ENCODE data around the gene KXD1. TPM values are rescaled to one million over a fixed set of nuclear protein-coding genes. Genes with fewer than 3 reads are reported as not detected.

KXD1 gene
- total and polyA plus RNA-seq, 10 of the 15 experiments (the other 5 are each of a cell fraction or from before 2014, with no cell fraction given): 27.5 to 209 (median 129) TPM

DNA sequence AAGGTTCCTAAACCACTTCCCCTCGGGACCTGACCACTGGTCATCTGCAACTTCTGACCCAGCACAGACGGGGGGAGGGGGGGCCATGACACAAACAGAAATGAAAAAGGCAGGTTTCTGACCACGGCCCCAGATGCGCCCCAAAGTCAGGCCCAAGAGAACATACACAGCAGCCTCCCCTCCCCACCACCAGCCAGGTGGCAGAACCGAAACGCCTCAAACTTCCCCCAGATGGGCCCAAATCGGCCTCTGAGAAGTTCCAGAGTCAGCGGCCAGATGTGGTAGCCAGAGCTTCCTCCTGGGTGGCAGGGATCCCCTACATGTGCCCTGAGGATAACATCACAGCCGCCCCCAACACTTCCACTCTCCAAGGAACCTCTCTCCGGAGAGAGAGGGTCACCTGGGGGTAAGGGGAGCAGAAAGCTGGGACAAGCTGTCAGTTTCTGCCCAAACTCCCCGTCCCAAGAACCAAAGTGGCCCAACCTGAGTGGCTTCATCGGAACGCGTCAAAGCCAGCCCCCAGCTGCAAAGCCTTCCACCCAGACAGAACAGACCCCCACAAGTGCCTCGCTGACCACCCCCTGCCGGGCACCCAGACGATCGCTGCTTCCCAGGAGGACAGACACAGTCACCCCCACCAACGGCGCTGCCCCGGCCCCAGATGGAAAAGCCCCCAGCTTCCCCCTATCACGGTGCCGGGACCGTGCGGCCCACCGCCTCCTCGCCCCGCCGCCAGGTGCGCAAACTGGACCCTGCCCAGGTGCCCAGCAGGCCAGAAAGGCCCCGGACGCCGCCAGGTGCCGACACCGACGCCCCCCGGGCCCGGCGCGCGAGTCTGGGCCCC is 36.6 kb upstream of the KXD1 start (continued):
- TF ChIP-seq, protein P1, sequence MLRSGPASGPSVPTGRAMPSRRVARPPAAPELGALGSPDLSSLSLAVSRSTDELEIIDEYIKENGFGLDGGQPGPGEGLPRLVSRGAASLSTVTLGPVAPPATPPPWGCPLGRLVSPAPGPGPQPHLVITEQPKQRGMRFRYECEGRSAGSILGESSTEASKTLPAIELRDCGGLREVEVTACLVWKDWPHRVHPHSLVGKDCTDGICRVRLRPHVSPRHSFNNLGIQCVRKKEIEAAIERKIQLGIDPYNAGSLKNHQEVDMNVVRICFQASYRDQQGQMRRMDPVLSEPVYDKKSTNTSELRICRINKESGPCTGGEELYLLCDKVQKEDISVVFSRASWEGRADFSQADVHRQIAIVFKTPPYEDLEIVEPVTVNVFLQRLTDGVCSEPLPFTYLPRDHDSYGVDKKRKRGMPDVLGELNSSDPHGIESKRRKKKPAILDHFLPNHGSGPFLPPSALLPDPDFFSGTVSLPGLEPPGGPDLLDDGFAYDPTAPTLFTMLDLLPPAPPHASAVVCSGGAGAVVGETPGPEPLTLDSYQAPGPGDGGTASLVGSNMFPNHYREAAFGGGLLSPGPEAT (IDR thresholded peaks at IDR 0.05; ENCODE audit: low read depth): no peak
- TF ChIP-seq, protein P2, sequence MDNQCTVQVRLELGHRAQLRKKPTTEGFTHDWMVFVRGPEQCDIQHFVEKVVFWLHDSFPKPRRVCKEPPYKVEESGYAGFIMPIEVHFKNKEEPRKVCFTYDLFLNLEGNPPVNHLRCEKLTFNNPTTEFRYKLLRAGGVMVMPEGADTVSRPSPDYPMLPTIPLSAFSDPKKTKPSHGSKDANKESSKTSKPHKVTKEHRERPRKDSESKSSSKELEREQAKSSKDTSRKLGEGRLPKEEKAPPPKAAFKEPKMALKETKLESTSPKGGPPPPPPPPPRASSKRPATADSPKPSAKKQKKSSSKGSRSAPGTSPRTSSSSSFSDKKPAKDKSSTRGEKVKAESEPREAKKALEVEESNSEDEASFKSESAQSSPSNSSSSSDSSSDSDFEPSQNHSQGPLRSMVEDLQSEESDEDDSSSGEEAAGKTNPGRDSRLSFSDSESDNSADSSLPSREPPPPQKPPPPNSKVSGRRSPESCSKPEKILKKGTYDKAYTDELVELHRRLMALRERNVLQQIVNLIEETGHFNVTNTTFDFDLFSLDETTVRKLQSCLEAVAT (IDR thresholded peaks at IDR 0.05): no peak
- TF ChIP-seq TCF12 (IDR thresholded peaks at IDR 0.05; ENCODE audit: low read depth, low read length): peak; percentile 85
- no peak for TF ChIP-seq ZNF622 (IDR thresholded peaks at IDR 0.05)
- TF ChIP-seq, protein P3, sequence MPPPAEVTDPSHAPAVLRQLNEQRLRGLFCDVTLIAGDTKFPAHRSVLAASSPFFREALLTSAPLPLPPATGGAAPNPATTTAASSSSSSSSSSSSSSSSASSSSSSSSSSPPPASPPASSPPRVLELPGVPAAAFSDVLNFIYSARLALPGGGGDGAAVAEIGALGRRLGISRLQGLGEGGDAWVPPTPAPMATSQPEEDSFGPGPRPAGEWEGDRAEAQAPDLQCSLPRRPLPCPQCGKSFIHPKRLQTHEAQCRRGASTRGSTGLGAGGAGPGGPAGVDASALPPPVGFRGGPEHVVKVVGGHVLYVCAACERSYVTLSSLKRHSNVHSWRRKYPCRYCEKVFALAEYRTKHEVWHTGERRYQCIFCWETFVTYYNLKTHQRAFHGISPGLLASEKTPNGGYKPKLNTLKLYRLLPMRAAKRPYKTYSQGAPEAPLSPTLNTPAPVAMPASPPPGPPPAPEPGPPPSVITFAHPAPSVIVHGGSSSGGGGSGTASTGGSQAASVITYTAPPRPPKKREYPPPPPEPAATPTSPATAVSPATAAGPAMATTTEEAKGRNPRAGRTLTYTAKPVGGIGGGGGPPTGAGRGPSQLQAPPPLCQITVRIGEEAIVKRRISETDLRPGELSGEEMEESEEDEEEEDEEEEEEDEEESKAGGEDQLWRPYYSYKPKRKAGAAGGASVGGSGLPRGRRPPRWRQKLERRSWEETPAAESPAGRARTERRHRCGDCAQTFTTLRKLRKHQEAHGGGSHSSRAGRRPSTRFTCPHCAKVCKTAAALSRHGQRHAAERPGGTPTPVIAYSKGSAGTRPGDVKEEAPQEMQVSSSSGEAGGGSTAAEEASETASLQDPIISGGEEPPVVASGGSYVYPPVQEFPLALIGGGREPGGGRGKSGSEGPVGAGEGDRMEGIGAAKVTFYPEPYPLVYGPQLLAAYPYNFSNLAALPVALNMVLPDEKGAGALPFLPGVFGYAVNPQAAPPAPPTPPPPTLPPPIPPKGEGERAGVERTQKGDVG (CRISPR knock-in tag; IDR thresholded peaks at IDR 0.05): no peak
- TF ChIP-seq TCF3 (IDR thresholded peaks at IDR 0.05; ENCODE audit: borderline replicate concordance, insufficient read depth, low read depth, low read length): peak; percentile 61; the same call in 1 of the 2 replicates
- TF ChIP-seq RUNX3 (IDR thresholded peaks at IDR 0.05; ENCODE audit: low read length): peak; percentile 19; the same call in 1 of the 2 replicates
- TF ChIP-seq POLR2AphosphoS5 (IDR thresholded peaks at IDR 0.05; ENCODE audit: low read length): 0 out of 2 replicates have a peak, but pooled peaks have one; percentile 44
- TF ChIP-seq, protein P4, sequence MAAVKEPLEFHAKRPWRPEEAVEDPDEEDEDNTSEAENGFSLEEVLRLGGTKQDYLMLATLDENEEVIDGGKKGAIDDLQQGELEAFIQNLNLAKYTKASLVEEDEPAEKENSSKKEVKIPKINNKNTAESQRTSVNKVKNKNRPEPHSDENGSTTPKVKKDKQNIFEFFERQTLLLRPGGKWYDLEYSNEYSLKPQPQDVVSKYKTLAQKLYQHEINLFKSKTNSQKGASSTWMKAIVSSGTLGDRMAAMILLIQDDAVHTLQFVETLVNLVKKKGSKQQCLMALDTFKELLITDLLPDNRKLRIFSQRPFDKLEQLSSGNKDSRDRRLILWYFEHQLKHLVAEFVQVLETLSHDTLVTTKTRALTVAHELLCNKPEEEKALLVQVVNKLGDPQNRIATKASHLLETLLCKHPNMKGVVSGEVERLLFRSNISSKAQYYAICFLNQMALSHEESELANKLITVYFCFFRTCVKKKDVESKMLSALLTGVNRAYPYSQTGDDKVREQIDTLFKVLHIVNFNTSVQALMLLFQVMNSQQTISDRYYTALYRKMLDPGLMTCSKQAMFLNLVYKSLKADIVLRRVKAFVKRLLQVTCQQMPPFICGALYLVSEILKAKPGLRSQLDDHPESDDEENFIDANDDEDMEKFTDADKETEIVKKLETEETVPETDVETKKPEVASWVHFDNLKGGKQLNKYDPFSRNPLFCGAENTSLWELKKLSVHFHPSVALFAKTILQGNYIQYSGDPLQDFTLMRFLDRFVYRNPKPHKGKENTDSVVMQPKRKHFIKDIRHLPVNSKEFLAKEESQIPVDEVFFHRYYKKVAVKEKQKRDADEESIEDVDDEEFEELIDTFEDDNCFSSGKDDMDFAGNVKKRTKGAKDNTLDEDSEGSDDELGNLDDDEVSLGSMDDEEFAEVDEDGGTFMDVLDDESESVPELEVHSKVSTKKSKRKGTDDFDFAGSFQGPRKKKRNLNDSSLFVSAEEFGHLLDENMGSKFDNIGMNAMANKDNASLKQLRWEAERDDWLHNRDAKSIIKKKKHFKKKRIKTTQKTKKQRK (IDR thresholded peaks at IDR 0.05; ENCODE audit: low read depth, low read length): no peak
- no peak for TF ChIP-seq SIX5 (IDR thresholded peaks at IDR 0.05; ENCODE audit: low read depth, low read length, severe bottlenecking)
- no peak for TF ChIP-seq NR2C1 (IDR thresholded peaks at IDR 0.05)
- TF ChIP-seq MYC (IDR thresholded peaks at IDR 0.05; ENCODE audit: insufficient read depth, insufficient read length, insufficient replicate concordance, low read length, severe bottlenecking): no peak
